HG02938 (cell line): Measurements from ENCODE around the gene BCL7A.
"Not testable (repeated sequence)": the region's sequence is repeated elsewhere in the genome, so short reads cannot be mapped to it uniquely, and the experiment has no call there.

Experiments used
- ATAC-seq: cut with Tn5 transposase; IDR thresholded peaks from one replicate; pipeline ENCODE4 v1.9.1; 2021; ENCODE audit warnings: mild to moderate bottlenecking, moderate library complexity; ENCODE audit not compliant: unreplicated experiment

BCL7A gene

DNA sequence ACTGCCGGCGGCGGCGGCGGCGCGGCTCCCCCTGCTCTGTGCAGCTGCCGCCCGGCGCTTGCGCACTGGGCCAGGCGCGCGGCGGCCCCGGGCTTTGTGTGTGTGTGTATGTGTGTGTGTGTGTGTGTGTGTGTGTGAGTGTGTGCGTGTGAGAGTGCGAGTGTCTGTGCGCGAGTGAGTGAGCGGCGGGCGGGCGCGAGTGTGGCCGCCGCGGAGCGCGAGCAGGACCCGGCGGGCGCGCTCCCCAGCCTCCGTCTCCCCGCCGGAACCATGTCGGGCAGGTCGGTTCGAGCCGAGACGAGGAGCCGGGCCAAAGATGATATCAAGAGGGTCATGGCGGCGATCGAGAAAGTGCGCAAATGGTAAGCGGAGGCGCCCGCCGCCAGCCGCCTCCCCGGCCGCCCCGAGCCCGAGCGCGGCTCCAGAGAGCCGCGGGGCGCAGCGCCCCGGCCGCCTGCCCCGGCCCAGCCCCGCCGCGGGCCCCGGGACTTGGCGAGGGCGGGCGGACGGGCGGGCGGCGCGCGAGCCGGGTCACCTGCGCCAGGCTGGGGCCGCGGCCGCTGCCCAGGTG, at the start of gene BCL7A:
Gene BCL7A (plus strand): TSS at position 63 of the 571 bp plus-strand sequence. CDS start 208 bp downstream, at position 271.
- no peak for ATAC-seq

- no peak for ATAC-seq
Measured at GRCh38 chr12:121974026-121974985, 47.4 kb upstream of the BCL7A start.

- ATAC-seq, result no peak
Measured at GRCh38 chr12:121975021-121975420, 46.7 kb upstream of the BCL7A start.

DNA sequence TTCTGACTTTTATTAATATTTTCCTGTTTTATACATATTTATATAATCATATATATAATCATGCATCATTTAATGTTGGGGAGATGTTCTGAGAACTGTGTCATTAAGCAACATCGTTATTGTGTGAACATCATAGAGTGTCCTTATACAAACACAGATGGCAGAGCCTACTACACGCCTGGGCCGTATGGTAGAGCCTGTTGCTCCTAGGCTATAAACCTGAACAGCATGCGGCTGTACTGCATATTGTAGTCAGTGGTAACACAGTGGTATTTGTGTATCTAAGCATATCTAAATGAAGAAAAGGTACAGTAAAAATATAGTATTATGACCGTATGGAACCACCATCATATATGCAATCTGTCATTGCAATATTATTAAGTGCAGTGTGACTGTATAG, 44.7 kb upstream of the BCL7A start:
- ATAC-seq, result no peak

DNA sequence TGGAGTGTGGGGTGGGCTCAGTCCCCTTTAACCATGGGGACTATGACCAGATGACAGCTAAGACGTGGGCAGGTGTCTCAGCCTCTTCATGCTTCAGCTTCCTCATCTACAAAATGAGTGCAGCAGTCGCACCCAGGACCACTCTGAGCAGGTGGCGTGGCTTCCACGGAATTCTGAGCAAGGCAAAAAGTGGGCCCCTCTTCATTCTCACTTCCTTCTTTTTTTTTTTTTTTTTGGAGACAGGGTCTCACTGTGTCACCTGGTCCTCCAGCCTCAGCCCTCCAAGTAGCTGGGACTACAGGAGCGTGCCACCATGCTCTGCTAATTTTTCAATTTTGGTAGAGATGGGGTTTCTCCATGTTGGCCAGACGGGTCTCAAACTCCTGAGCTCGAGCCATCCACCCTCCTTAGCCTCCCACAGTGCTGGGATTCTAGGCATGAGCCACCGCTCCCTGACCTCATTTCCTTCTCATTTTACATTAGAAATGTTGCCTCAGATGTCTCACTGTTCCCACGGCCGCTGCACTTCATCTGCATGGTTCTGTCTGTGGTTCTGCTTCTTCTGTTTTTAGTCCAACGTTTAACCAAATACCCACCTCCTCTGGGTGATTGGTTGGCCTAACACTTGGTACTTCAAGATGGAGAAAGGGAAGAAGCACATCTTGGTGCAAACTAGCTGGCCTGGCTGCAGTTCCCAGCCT, 41.3 kb upstream of the BCL7A start:
- no peak for ATAC-seq

- ATAC-seq, result no peak
Measured at GRCh38 chr12:121980892-121981272, 40.8 kb upstream of the BCL7A start.

DNA sequence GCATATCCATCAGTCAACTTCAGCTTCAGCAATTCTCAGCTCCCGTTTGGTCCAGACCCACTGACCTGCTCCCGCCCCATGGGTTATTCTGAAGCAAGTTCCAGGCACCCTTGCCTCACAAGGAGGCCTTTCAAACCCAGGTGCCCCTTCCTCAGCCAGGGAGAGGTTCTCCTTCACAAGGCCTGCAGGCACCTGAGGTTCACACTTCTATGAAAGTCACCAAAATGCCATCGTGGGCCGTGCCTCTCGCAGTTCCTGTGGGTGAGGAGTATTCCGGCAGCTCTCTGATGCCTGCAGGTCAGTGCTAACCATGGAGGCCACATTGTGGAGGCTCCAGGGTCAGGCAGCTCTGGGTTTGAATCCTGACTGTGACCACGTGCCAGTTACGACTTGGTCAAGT, 40.2 kb upstream of the BCL7A start:
- ATAC-seq, result no peak

- ATAC-seq, result no peak
Measured at GRCh38 chr12:121982950-121983349, 38.7 kb upstream of the BCL7A start.

GRCh38 chr12:121983536-121984210, 38.0 kb upstream of the BCL7A start:
- no peak for ATAC-seq

DNA sequence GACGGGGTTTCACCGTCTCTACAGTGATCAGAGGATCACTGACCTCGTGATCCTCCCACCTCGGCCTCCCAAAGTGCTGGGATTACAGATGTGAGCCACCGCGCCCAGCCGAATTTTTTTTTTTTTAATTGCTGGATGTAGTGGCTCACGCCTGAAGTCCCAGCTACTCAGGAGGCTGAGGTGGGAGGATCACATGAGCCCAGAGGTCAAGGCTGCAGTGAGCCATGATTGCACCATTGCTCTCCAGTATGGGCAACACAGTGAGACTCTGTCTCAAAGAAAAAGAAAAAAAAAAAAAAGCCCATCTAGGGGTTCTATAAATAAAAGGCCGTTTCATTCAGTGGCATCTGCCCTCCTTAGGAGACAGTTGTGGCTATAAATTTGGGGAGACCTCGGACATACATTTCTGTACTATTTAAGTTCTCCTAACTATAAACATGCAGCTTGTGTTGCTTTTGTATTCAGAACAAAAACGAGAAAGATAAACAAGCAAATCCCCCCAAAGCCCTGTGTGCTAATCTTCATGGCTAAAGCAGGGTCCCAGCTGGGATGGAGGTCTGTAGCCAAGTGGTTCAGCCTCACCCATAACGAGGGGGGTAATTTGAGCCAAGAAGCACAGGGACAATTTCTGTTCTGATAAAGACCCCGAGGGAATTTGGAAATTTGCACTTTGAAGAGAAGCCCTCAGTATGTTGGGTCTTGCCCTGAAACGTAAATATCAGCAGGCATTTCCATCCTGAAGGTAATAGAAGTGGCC, 35.0 kb upstream of the BCL7A start:
- no peak for ATAC-seq

- ATAC-seq, result not testable (repeated sequence)
Measured at GRCh38 chr12:121988519-121988918, 33.2 kb upstream of the BCL7A start.

GRCh38 chr12:121989276-121990113, 32.2 kb upstream of the BCL7A start:
- ATAC-seq, result no peak

- no peak for ATAC-seq
Measured at GRCh38 chr12:121990114-121990647, 31.5 kb upstream of the BCL7A start.

DNA sequence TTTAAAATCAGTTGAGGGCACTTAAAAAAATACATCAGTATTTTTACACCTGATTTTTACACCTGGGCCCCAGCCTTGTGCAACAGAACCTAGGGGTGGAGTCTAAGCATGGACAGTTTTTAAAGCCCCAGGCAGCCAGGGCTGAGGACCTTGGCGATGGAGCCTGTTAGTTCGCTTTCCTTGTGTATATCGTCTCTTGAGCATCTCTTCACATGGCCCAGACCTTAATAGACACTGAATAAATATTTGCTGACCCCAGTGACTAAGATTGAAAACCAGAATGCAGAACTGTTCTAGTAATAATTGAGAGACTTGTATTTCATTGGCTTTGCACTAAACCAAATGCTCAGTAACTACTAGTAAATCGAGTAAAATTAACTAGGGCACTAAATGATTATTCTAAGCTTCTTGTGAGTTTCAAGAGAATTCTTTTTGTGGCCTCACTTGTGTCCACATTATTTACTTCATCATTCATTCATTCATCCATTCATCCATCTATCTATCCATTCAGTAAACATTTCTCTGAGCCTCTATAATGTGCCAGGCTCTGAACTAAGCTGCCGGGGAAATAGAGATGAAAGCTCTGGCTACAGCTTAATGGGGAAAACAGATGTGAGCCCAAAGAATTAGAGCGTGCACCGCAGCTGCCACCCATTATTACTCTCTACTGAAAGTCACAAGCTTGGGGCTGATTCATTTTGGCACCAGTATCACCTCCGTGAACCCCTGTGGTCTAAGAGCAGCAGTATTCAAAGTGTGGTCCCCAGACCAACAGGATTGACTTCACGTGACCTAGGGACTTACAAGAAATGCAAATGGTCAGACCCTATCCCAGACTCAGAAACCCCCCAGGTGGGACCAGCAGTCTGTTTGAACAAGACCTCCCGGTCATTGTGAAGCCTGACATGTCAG, 30.7 kb upstream of the BCL7A start:
- ATAC-seq, result peak; percentile 68

DNA sequence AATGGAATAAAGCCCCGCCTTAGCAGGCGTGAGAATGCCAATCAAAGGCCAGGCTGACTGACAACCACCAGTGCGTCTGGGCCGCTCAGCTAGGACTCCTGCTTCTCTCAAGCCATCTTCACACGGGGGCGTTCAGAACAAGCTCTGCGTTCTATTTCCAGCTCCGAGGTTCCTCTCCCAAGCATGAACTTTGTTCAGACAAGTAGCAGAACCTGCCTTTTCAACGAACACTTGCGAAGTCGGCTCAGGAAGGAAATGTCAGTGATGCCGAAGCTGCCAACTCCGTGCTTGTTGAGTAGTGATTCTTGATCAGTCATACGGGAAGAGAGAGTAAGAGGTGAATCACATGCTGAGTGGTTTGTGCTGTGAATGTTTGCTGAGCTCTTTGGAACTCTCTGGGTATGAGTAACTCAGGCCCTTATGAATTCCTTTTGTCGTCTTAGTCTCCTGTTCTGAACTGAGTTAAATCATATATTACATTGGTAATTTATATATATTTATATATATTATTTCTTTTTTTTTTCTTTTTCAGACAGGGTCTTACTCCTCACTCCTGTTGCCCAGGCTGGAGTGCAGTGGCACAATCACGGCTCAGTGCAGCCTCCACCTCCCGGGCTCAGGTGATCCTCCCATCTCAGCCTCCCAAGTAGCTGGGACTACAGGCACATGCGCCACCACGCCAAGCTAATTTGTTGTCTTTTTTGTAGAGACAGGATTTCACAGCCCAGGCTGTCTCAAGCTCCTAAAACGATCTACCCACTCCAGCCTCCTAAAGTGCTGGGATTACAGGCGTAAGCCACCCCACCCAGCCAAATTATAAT, 29.4 kb upstream of the BCL7A start:
- ATAC-seq, result peak; percentile 68

GRCh38 chr12:121996050-121996944, 25.4 kb upstream of the BCL7A start:
- ATAC-seq, result no peak
